Hematopoietic multipotent progenitor cell (in vitro differentiated cells): ENCODE measurements around the gene MMP1. TPM values are rescaled to one million over a fixed set of nuclear protein-coding genes. Genes with fewer than 3 reads are reported as not detected.

Experiments used
- DNase-seq, 3 donors: peaks; one replicate each; pipeline ENCODE4 v3.0.0-alpha.2; 2011 to 2015; ENCODE audit warnings: low read depth in 2 of 3, low spot score in 2 of 3
- total RNA-seq: library from RNA; depleted of rRNA; stranded (reverse); fragments of >200 nt; gene quantifications from one replicate; pipeline ENCODE4 v1.2.3, GENCODE V29; 2012

Gene MMP1
- not detected for total RNA-seq

GRCh38 chr11:102798012-102798746 is at the start of gene MMP1:
Gene MMP1, minus strand, starts transcription at chr11:102798160. Its CDS starts 68 bp downstream, at chr11:102798092.
- no peak for DNase-seq

GRCh38 chr11:102846292-102846691 is 48.3 kb upstream of the MMP1 start:
- DNase-seq: no peak

DNA sequence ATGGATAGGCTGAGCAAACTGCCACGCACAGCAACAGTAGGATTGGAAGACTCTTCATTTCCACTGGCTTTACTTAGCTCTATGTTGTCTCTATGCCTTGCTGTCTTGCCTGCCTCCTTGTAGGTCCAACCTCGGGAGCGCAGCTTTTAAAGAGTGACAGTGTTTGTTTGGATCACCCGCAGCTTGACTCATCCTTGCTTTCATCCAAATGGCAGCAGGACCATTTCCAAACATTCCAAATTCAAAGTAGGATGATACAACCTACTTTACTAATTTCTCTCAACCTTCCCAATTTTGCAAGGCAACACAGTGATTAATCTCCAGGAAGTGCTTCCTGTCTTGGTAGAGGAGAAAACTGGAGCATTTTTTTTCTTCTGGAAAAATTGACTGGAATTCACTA is 45.5 kb upstream of the MMP1 start, which contains the start of gene MMP3:
Gene MMP3, minus strand, starts transcription at position 121 of the 400 bp plus-strand sequence. Its CDS starts 63 bp downstream, at position 58.
- DNase-seq: no peak

DNA sequence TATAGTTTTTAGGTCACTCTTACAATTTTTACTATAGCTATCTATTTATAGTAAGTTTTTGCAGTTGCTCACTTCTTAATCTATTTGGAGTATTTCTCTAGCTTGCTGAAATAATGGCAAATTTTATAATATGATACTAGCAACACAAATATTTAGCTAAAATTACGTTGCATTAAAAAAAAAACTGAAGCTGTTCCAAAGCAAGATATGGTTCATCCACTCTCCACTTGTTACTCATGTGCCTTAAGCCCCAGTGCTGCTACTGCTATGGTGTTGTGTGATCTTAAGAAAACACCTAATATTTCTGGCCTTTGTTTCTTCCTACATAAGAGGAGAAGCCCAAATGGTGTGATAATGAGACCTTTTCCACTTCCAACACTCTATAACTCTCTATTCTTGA is 45.0 kb upstream of the MMP1 start:
- DNase-seq: no peak

DNA sequence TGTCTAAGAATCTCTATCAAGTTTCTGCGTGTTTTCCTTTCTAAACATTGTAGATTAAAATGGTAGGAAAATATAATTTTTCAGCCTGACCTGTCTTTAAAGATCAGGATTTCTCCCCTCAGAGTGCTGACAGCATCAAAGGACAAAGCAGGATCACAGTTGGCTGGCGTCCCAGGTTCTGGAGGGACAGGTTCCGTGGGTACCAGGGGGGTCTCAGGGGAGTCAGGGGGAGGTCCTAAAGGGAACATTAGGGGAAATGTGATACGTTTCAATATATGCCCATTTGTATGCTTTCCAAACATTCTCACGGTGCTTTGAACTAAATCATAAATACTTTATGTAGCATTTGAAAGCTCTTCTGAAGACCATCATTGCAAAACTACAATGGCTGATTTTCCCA is 42.1 kb upstream of the MMP1 start:
- no peak for DNase-seq

DNA sequence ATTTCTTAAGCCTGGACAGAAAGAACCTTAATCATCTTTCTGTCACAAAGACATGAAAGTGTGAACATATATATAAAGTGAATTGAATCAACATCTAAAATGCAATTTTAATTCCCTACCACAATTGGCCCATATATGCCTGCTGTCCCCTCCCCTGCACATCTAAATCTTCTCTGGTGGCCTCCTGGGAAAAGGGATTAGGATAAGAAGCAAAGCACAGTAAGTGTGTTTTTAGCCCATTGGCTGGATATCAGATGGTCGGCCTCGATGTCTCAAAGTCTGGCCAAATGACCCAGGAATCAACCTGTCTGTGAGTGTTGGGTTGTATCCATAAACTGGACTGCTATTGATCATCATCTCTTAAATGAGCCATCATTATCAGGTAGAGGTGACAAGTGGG is 39.7 kb upstream of the MMP1 start:
- no peak for DNase-seq

DNA sequence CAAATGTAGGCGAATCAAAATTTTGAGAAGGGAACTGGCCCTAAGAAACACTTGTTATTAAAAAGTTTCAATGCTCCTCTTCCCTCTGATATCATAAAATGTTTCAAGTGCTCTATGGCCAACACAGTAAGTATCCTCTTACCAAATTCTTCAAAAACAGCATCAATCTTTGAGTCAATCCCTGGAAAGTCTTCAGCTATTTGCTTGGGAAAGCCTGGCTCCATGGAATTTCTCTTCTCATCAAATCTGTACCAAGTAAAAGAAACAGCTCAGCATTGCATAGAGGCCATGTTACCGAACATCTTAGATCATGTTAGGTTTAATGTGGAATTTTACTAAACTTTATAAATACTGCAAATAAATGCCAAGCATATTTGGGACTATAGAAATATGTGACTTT is 39.2 kb upstream of the MMP1 start:
- no peak for DNase-seq

- DNase-seq: no peak
Measured at GRCh38 chr11:102836290-102836875, 38.4 kb upstream of the MMP1 start.

GRCh38 chr11:102833731-102834130 is 35.8 kb upstream of the MMP1 start:
- no peak for DNase-seq

DNA sequence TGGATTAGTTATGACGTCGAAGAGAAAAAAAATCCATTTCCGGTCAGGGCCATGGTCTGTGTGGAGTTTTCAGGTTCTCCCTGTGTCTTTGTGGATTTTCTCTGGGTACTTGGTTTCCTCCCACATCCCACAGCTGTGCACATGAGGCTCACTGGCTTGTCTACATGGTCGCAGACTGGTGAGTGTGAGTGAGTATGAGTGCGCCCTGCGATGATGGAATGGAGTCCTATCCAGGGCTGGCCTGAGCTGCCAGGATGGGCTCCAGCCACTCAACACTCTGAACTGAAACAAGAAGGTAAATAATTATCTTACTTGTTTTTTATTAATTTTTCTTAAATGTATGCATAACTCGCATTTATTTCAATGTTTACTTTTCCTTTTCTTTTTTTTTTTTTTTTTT is 34.7 kb upstream of the MMP1 start:
- no peak for DNase-seq

GRCh38 chr11:102831489-102832440 is 33.8 kb upstream of the MMP1 start:
- peak in 2 of 3 donors; percentile 4 to 38 for DNase-seq

DNA sequence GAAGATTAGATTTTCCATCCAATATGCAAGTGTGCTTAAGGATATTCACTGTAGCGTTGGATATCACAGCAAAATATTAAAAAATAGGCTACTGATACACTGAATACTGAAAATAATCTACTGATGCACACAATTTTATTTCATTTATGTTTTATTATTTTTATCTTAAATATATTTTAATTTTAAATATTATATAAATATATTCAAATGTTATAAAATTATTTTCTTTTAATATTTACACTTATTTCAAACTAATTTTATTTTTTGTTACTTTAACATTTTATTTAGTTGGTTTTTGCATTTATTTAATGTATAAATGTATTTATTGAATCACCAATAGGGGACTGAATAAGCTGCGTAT is 33.1 kb upstream of the MMP1 start:
- DNase-seq: no peak

- peak in 2 of 3 donors; percentile 4 to 29 for DNase-seq
Measured at GRCh38 chr11:102830001-102830727, 32.2 kb upstream of the MMP1 start.

DNA sequence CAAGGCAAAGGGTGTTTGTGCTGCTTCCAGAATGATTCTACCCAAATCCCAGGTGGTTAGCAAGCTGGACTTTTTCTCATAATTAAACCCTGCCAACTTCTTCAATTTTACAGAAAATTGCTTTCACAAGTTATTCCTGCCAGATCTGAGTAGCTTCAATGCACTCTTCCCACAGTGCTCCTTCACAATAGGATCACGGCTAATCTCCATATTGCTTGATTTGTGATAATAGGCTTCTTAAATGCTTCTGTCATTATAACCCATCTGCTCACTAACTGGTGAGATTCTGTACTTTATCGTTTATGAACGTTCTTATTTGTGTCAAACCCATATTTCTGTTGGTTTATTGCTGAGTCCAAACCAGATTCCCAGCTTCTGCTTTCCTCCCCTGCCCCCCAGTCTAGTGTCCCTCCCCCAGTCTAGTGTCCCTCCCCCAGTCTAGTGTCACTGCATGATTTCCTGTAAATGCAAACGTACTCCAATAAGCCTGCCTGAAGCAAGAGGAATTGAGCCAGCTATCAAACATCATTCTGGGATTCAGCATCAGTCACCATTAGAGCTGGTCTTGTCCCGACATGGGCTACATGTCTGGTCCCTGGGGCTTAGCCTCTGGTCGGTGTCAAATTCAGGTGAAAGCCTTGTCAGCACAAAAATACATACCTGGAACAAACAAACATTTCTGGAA is 31.5 kb upstream of the MMP1 start:
- DNase-seq: no peak

GRCh38 chr11:102824556-102824955 is 26.6 kb upstream of the MMP1 start:
- DNase-seq: no peak

DNA sequence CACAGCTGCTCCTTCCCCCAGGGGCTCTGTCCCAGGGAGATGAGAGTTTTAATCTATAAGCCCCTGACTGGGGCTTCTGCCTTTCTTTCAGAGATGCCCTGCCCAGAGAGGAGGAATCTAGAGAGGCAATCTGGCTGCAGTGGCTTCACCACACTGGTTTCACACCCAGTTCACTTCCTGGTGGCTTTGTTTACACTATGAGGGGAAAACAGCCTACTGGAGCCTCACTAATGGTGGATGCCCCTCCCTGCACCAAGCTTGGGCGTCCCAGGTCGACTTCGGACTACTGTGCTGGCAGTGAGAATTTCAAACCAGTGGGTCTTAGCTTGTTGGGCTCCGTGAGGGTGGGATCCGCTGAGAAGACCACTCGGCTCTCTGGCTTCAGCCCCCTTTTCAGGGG is 21.5 kb upstream of the MMP1 start:
- no peak for DNase-seq

GRCh38 chr11:102813484-102813883 is 15.5 kb upstream of the MMP1 start:
- no peak for DNase-seq

DNA sequence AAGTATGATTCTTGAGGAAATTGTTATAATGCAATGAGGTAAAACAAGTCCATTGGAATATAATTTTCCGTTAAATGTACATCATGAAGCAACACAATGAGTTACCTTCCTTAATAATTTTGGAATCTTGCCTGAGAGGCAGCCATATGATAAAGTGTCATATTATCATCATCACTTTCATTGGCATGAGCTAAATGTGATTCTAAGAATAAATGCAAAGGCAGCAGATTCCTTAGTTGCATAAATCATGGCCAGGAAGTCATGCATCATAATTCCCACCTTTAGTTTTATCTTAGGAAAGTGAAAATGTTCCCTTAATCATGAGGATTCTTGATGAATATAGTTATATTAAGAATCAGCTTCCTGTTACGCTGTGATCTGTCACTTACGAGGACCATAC is 14.2 kb upstream of the MMP1 start:
- DNase-seq: no peak

DNA sequence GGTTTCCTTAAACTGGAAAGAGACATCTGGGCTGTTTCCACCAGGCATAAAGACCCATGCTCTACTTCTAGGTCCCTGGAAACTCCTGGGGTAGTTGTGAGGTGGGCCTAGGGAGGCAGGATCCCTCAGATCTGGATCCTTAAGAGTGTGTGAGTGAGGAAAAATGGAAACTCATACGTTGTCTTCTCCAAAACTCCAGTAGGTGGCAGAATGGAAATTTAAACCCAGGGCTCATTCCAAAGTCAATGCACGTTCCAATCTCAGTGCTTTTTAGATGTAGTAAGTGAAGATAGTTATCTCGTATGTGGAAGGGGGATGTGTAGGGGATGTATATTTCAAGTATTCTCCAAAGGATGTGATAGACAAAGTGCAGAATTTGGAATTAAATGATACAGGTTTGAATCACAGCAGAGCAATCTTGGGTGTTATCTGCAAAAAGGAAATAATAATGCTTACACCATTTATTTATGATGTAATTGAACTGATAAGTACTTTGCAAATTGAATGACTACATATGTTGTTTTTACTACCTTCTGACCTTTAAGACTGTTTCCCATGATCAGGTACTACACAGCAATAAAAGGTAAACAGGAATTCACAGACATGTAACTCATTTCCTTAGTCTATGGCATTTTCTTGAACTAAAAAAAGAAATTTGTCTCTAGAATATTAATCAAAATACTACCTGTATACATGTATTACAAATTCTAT is 13.1 kb upstream of the MMP1 start:
- DNase-seq: no peak

- DNase-seq: no peak
Measured at GRCh38 chr11:102809971-102810370, 12.0 kb upstream of the MMP1 start.
